Measurements from ENCODE around the gene SSX4.
"Not testable (repeated sequence)": the region's sequence is repeated elsewhere in the genome, so short reads cannot be mapped to it uniquely, and the experiment has no call there.

SSX4 gene

GRCh38 chrX:48396931-48397330 lies 13.6 kb downstream of the SSX4 start:
- H3K4me2 ChIP-seq (ENCODE audit: low read depth, low read length, poor library complexity, severe bottlenecking); H3F3A ChIP-seq (ENCODE audit: insufficient read depth); H4K20me1 ChIP-seq (ENCODE audit: low read depth, low read length); H3K79me2 ChIP-seq (ENCODE audit: insufficient read depth, low read length); H3K36me3 ChIP-seq (ENCODE audit: low read length); H3K4me3 ChIP-seq (ENCODE audit: insufficient read depth, low read length, poor library complexity, severe bottlenecking); H3K27ac ChIP-seq (ENCODE audit: low read depth, low read length); H3K9me2 ChIP-seq (replicated peaks; ENCODE audit: insufficient read depth, low read length); H2AFZ ChIP-seq (ENCODE audit: low read depth, low read length, severe bottlenecking); H3K27me3 ChIP-seq (ENCODE audit: low read length); H3K9ac ChIP-seq (ENCODE audit: low read length); H3K9me3 ChIP-seq (ENCODE audit: insufficient read depth, low read length): not testable (repeated sequence)

GRCh38 chrX:48397825-48398224 lies 14.5 kb downstream of the SSX4 start:
- H3K27me3 ChIP-seq (ENCODE audit: low read length); H3K9me2 ChIP-seq (replicated peaks; ENCODE audit: insufficient read depth, low read length); H3K27ac ChIP-seq (ENCODE audit: low read depth, low read length); H2AFZ ChIP-seq (ENCODE audit: low read depth, low read length, severe bottlenecking); H3F3A ChIP-seq (ENCODE audit: insufficient read depth); H3K4me3 ChIP-seq (ENCODE audit: insufficient read depth, low read length, poor library complexity, severe bottlenecking); H3K9me3 ChIP-seq (ENCODE audit: insufficient read depth, low read length); H4K20me1 ChIP-seq (ENCODE audit: low read depth, low read length); H3K36me3 ChIP-seq (ENCODE audit: low read length); H3K9ac ChIP-seq (ENCODE audit: low read length); H3K79me2 ChIP-seq (ENCODE audit: insufficient read depth, low read length); H3K4me2 ChIP-seq (ENCODE audit: low read depth, low read length, poor library complexity, severe bottlenecking): not testable (repeated sequence)

GRCh38 chrX:48411860-48412259 lies 28.5 kb downstream of the SSX4 start, which contains the start of gene SSX4B:
Gene SSX4B, minus strand, starts transcription at chrX:48411960. Its CDS starts 588 bp downstream, at chrX:48411372.
- H3K4me3 ChIP-seq (ENCODE audit: insufficient read depth, low read length, poor library complexity, severe bottlenecking); H3K27me3 ChIP-seq (ENCODE audit: low read length); H3K9me2 ChIP-seq (replicated peaks; ENCODE audit: insufficient read depth, low read length); H3K4me2 ChIP-seq (ENCODE audit: low read depth, low read length, poor library complexity, severe bottlenecking); H3K79me2 ChIP-seq (ENCODE audit: insufficient read depth, low read length); H3K9ac ChIP-seq (ENCODE audit: low read length); H3F3A ChIP-seq (ENCODE audit: insufficient read depth); H3K9me3 ChIP-seq (ENCODE audit: insufficient read depth, low read length); H2AFZ ChIP-seq (ENCODE audit: low read depth, low read length, severe bottlenecking); H3K27ac ChIP-seq (ENCODE audit: low read depth, low read length); H4K20me1 ChIP-seq (ENCODE audit: low read depth, low read length); H3K36me3 ChIP-seq (ENCODE audit: low read length): not testable (repeated sequence)

- not testable (repeated sequence) for H3K27me3 ChIP-seq (ENCODE audit: low read length); H3K4me2 ChIP-seq (ENCODE audit: low read depth, low read length, poor library complexity, severe bottlenecking); H4K20me1 ChIP-seq (ENCODE audit: low read depth, low read length)
Measured at GRCh38 chrX:48427027-48427716, 43.8 kb downstream of the SSX4 start.

GRCh38 chrX:48429606-48430005 lies 46.3 kb downstream of the SSX4 start:
- H3K9ac ChIP-seq (ENCODE audit: low read length); H3K27ac ChIP-seq (ENCODE audit: low read depth, low read length); H3K9me2 ChIP-seq (replicated peaks; ENCODE audit: insufficient read depth, low read length); H3K9me3 ChIP-seq (ENCODE audit: insufficient read depth, low read length); H3K4me3 ChIP-seq (ENCODE audit: insufficient read depth, low read length, poor library complexity, severe bottlenecking); H3K79me2 ChIP-seq (ENCODE audit: insufficient read depth, low read length); H3K27me3 ChIP-seq (ENCODE audit: low read length); H3F3A ChIP-seq (ENCODE audit: insufficient read depth); H3K4me2 ChIP-seq (ENCODE audit: low read depth, low read length, poor library complexity, severe bottlenecking); H4K20me1 ChIP-seq (ENCODE audit: low read depth, low read length); H3K36me3 ChIP-seq (ENCODE audit: low read length); H2AFZ ChIP-seq (ENCODE audit: low read depth, low read length, severe bottlenecking): not testable (repeated sequence)

More at GRCh38 chrX:48427027-48427716, 43.8 kb downstream of the SSX4 start:
- H3F3A ChIP-seq (ENCODE audit: insufficient read depth); H3K79me2 ChIP-seq (ENCODE audit: insufficient read depth, low read length); H3K9me3 ChIP-seq (ENCODE audit: insufficient read depth, low read length); H3K9me2 ChIP-seq (replicated peaks; ENCODE audit: insufficient read depth, low read length); H3K9ac ChIP-seq (ENCODE audit: low read length); H2AFZ ChIP-seq (ENCODE audit: low read depth, low read length, severe bottlenecking); H3K27ac ChIP-seq (ENCODE audit: low read depth, low read length); H3K36me3 ChIP-seq (ENCODE audit: low read length); H3K4me3 ChIP-seq (ENCODE audit: insufficient read depth, low read length, poor library complexity, severe bottlenecking): not testable (repeated sequence)

- not testable (repeated sequence) for H3K9ac ChIP-seq (ENCODE audit: low read length); H3K9me3 ChIP-seq (ENCODE audit: insufficient read depth, low read length); H3K27me3 ChIP-seq (ENCODE audit: low read length); H3K4me3 ChIP-seq (ENCODE audit: insufficient read depth, low read length, poor library complexity, severe bottlenecking); H3K36me3 ChIP-seq (ENCODE audit: low read length); H3K27ac ChIP-seq (ENCODE audit: low read depth, low read length); H3K4me2 ChIP-seq (ENCODE audit: low read depth, low read length, poor library complexity, severe bottlenecking); H3K9me2 ChIP-seq (replicated peaks; ENCODE audit: insufficient read depth, low read length); H3K79me2 ChIP-seq (ENCODE audit: insufficient read depth, low read length); H2AFZ ChIP-seq (ENCODE audit: low read depth, low read length, severe bottlenecking); H3F3A ChIP-seq (ENCODE audit: insufficient read depth); H4K20me1 ChIP-seq (ENCODE audit: low read depth, low read length)
Measured at GRCh38 chrX:48430166-48430565, 46.8 kb downstream of the SSX4 start.

- not testable (repeated sequence) for H3F3A ChIP-seq (ENCODE audit: insufficient read depth); H3K9me3 ChIP-seq (ENCODE audit: insufficient read depth, low read length); H3K27me3 ChIP-seq (ENCODE audit: low read length); H3K4me3 ChIP-seq (ENCODE audit: insufficient read depth, low read length, poor library complexity, severe bottlenecking); H3K4me2 ChIP-seq (ENCODE audit: low read depth, low read length, poor library complexity, severe bottlenecking); H3K9ac ChIP-seq (ENCODE audit: low read length); H3K27ac ChIP-seq (ENCODE audit: low read depth, low read length); H3K9me2 ChIP-seq (replicated peaks; ENCODE audit: insufficient read depth, low read length); H2AFZ ChIP-seq (ENCODE audit: low read depth, low read length, severe bottlenecking); H3K79me2 ChIP-seq (ENCODE audit: insufficient read depth, low read length); H3K36me3 ChIP-seq (ENCODE audit: low read length); H4K20me1 ChIP-seq (ENCODE audit: low read depth, low read length)
Measured at GRCh38 chrX:48433713-48434112, 50.4 kb downstream of the SSX4 start.
